ENCODE measurements around the gene CDX1.

The CDX1 gene

DNA sequence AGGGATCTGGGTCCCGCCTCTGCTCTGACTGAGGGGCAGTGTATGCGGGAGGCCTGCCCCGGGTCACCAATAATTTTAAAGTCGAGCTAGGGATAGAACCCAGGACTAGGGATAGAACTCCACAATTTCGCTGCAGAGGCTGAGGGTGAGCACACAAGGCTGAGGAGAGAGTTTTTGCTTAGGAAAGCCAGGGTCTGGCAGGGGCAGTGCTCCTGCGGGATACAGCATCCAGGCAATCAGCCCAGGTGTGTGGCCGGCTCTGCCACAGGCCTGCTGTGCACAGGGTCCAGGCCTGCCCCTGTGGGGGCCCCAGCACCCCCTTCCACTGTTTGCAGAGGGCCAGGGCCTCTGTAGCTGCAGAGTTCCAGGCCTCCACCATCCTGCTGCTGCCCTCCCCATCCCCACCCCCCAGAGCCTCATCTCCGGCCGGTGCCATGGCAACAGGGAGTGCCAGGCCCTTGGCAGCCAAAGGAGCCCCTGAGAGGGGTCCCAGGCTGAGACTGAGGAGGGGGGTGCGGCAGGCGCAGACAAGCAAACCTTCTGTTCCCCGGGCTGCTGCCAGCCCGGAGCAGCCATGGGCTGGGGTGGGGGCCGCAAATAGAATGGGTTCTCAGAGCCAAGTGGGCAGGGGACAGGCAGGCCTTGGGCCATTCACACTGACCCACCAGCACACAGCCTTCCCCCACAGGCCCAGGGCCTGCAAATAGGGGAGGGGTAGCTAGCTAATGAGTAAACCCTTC lies 19.5 kb upstream of the CDX1 start:
- DNase-seq = no peak

DNA sequence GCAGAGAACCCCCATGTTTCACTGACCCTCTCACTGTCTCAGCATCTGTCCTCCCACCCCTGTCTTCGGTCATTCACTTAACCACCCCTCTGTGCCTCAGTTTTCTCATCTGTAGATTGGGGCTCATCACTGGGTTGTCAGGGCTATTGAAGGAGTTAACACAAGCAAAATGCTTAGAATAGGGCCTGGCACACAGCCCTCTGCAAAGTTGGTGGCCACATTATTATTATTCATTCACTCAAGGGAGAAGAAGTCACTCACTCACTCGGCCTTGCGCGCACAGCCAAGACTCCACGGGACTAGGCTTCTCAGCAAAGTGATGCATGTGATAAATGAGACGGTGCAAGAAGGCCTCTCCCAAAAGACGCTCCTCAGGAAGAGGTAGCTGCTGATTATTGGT lies 18.9 kb upstream of the CDX1 start:
- no peak for DNase-seq

DNA sequence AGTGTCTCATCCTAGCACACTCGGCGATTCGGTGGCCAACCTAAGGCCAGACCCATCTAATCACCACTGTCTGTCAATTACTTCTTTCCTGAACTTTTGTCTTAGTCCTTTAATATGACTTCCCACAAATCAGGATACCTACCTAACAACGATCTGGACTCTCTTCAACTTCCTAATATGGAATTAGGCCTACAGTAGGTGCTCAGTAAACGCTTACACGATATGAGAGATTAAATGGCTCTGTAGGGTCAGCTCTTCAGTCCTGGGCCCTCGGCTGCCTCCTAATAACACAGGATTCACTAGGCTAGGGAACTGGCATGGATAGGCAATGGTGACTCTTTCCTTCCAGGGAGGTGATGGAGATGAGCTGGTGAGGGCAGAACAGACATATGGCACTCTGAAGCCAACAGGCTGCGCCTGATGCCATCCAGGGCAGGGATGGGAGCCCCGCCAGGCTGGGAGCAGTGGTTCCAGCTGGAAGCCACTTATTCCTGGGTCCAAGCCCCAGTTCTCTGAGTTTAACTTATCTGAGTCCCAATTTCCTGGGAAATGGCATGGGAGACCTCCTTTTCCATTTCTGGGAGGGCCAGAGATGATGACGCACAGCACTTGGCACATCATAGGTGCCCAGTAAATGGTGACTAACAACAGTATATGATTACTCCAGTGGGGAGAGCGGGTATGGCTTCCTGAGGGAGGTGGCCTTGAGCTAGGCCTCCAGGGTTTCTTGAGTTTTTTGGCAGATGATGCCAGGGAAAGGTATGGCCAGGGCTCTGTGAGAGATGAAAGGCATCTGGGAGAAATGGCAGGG lies 18.3 kb upstream of the CDX1 start:
- DNase-seq = no peak

DNA sequence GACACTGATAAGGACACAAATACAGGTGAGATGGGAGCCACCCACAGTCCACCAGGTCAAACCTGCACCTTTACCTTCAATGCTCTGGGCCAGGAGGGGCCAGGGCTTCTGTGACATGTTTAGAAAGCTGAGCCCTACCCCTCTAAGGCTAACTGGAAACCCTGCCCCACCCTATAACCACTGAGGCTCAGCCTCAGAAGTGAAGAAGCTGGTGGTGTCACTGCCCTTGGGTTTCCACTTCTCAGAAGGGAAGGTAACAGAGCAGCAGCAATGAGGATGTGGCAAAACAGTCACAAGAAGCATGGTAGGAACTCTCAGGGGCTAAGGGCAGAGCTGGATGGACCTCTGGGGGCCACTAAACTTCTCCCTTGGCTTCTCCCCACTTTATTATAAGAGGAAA lies 17.0 kb upstream of the CDX1 start:
- no peak for DNase-seq

DNA sequence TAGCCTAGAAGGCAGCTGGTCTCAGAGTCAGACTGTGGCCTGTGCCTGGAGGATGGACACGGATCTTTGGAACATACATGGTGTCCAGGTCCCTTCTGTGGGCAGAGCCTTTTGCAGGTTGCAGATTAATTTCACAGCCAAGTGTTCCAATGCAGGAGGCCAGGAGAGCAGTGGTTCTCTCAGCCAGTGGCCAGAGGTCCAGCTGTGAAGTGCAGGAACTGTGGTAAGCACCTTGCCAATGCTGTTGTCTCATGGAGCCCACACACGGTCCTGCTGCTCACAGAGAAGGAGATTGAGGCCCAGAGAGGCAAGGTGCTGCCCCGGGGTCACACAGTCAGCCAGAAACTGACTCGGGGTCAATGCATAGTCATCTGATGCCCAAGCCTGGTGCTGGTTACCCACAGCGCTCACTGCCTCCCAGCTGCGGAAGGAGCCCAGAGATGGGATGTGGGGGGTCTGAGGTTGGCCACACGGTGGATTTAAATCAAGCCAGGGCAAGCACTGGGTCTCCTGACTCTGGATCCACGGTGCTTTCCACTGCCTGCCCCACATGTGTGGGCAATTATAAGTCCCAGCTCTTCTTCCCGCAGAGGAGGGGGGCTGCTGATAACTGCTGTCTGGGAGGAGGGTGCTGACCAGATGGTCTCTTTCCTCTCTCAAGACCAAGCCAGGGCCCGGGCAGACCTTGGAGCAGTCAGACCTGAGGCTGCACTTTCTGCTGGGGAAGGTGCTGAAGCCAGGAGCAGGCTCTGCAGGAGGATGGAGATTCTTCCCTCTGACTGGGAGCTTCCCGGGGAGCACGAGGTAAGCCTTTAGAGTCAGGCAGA lies 13.7 kb upstream of the CDX1 start:
- no peak for DNase-seq

DNA sequence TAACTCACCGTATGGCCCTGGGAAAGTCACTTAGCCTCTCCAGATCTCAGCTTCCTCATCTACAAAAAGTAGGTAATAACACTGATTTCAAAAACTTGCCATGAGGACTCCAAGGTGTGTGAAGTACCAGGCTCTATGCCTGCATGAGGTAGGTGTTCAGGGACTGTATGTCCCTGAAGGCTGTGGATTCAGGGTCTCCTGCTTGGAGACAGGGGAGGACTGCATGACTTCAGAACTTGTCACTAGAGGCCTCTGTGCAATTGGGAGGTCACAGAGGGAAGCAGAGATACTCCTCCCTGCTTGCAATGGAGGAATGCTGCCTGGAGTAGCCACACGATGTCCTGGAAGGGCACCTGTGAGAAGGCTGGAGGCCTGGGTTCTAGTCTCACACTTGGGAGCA lies 13.1 kb upstream of the CDX1 start:
- DNase-seq = no peak

DNA sequence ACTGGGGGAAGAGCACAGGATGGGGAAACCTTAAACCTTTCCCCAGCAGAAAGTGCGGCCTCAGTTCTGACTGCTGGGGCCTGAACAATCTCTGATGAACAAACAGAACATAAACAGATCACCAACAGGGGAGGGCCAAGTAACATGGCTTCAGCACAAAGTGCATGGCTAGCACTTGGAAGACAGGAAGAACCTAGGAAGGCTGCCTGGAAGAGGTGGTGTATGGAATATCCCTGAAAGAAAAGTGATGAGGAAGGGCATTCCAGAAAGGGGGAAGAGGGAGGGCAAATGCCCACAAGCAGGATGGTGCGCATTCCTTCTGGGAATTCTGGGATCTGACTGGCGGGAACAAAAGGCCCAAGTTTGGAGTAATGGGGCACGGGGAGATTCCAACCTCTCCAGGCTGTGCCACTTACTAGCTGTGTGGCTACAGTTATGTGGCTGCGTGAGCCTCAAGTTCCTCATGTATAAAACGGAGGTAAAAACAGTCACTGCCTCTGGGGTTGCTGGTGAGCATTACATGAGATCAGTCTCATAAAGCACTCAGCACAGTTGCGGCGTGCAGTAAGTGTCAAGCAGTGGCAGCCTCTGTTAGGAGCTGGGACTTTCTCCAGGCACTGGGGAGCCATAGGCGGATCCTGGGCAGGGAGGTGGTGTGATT lies 12.5 kb upstream of the CDX1 start:
- no peak for DNase-seq

DNA sequence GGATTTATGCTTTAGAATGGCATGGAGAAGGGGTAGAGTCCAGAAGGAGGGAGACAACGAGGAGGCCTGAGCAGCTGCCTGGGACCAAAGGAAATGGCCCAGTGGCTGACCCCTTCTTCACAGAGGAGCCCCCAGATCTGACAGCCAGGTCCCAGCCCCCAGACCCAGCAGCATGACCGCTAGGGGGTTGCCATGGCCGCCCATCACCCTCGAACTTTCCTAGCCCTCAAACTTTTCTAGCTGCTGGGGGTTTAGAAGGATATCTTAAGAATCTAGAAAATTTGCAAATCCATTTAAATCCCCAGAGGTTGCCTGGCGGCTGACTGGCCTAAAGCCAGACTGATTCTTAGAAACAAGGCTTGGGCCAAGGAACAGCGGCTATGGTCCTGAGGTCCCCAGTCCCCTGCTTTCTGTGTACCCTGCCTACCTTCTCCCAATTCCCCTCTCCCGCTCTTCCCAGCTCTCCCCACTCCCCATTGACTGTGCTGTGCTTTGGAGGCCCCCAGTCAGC lies 11.9 kb upstream of the CDX1 start:
- DNase-seq = no peak

DNA sequence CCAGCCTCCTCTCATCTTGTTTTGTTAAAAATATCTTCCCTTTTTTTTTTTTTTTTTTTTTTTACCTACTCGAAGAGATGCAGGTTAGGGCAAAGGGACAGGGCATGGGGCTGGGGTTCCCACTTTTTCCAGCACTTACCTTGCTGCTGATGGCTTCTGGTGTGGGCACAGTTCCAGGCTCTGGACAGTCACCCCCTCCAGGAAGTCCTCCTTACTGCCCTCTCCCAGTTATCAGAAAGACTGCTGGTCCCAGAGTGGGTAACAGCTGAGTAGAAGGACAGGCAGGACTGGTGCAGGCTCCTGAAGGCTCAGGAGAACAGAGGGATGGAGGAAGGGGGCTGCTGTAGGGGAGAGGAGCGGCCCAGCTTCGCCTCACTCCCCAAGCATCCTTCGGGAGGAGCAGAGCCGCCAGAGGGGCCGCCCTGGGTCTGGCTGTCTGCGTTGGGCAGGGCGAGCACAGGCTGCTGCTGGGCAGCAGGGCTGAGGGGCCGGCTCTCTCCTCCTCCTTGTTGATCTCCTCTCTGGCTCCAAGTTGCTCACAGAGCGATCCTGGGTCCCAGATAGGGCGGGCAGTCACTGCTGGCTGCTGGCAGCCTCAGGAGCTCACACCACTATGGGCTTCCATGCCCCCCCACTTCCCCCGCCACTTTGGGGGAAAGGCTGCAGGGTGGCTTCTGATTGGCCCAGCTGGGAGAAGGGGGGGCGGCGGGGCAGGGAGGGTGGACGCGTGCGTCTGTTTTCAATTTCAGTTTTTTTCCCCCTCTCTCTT lies 11.1 kb upstream of the CDX1 start, which contains the start of gene PDGFRB:
PDGFRB (minus strand) TSS at position 588 of the 769 bp plus-strand sequence. CDS start 18,798 bp downstream, outside the sequence.
- peak; percentile 51 for DNase-seq

DNA sequence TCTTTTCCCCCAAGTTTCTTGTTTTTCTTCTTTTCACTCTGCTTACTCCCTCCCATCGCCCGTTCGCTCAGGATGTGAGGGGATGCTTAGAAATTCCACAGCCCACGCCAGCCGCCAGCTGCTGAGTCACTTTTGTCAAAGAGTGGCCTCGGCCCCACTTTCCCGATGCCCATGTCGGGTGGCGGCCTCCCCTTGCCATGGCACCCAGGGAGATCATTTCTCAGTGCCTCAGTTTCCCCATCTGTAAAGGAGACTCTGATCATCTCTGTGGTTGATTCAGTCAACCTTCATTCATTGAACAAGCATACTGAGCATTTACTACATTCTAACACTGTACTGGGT lies 10.6 kb upstream of the CDX1 start:
- no peak for DNase-seq

DNA sequence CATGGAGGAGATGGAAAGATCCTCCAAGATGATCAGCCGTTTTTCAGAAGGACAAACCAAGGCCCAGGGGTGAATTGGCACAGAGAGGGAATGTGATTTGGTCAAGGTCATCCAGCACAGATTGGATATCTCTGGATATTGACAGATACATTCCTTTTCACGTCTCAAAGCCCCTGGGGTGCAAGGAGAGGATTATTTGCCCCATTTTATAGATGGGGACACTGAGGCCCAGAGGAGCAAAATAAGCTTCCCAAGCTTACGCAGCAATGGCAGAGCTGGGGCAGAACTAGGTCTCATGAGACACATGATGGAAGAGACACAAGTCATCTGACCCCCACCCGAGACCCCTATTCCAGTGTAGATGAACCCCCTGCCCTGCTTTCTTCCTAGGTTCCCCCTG lies 10.0 kb upstream of the CDX1 start:
- DNase-seq = no peak

DNA sequence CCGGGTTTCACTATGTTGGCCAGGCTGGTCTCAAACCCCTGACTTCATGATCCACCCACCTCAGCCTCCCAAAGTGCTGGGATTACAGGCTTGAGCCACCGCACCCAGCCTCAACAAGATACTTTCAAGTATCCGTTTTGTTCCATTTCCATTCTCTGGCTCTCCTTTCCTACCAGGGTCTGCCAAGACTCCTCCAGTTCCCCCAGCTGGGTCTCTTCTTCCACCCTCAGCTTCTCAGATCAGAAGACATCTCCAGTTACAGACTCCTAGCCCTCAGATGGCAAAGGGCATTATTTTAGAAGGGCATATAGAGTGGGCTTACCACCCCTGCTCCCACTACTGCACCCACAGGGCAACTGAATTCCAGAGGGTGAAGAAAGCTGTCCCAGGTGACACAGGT lies 9.4 kb upstream of the CDX1 start:
- DNase-seq = no peak

DNA sequence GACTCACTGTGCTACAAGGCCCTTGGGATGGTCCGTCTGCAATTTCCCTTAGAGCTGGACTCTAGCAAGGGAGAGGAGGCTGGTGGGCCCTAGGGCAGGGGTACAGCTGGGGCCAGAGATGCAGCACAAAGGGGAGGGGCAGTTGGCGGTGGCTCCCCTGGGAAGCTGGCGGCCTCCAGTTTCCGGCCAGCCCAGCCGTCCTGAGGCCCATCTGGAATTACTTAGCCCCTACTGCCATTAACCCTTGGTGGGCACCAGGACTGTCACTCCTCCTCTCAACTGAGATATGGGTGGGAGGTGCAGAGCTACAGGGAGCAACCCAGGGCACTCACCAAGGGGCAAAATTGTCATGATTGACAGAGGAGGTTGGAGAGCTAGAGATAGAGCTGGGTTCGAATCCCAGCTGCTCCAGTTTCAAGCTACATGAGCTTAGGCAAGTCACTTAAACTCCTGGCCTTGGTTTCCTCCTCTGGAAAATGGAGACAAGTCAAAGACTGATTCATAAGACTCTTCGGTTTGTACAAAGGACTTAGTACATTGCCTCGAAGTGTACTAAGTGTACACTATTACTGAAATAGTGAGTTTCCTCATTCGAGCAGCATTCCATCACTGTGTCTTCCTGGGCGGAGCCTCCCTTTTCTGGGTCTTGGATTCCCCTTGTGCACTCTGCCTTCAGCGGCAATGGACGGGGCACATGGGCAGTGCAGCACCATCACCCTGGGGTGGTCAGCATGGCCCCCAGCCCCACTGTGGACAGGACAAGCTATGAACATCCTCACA lies 8.2 kb upstream of the CDX1 start:
- no peak for DNase-seq

DNA sequence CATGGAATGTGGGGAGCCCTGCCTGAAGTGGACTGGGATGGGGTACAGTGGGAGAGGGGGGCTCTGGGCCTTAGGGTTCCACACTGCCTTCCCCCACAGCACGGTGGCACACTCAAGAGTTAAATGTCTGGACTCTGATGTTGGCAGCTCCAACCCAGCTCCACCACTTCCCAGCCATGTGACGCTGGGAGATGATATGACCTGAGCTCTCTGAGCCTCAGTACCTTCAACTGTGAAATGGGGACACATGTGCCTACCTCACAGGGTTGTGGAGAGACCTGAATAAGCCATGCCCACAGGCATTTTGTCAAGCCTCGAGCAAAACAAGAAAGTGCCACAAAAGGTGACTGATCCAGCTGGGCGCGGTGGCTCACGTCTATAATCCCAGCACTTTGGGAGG lies 7.5 kb upstream of the CDX1 start:
- no peak for DNase-seq

DNA sequence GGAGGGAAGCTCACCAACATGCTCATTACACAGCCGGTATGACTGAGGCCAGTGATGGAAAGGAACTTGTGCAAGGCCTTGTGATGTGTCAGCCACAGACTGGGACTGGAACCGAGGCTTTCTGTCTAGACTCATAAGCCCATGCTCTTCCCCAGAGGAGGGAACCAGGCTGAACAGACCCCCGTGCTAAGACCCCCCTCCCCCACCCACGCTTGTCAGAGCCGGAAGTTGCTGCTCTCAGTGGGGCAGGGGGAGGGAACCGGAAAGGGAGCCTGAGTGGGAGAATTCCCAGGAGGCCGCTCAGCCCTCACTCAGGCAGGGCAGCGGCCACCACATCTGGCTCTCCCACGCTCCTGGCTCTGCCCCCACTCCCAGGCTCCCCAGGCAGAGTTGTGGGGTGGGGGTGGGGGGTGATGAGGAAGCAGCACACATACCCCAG lies 6.8 kb upstream of the CDX1 start:
- DNase-seq = no peak

DNA sequence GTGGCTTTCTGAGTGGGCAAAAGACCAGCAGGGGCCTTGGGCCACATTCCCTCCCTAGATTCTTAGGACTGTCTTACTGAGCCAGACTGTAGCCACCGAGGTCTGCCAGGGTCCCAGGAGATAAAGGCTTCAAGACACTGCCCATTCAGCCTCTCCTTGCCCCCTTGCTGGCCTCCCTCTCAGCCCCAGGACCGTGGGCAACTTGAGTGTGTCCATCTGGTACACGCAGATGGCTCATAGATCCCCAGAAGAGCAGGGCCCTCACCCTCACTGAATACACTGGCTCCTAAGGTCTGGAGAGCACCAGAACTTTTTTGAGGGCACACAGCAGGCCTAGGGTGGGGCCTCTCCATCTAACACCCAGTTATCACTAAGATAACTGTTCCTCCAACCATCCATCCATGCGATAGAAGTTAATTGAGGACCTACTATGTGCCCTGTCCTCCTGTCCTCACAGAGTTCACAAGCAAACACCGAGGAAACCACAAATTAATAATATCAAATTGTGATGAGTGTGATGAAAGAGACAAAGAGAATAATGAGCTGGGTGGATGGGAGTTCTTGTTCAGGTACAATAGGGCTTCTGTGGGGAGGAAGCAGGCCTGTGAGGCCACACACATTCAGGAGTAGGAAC lies 6.0 kb upstream of the CDX1 start:
- no peak for DNase-seq

DNA sequence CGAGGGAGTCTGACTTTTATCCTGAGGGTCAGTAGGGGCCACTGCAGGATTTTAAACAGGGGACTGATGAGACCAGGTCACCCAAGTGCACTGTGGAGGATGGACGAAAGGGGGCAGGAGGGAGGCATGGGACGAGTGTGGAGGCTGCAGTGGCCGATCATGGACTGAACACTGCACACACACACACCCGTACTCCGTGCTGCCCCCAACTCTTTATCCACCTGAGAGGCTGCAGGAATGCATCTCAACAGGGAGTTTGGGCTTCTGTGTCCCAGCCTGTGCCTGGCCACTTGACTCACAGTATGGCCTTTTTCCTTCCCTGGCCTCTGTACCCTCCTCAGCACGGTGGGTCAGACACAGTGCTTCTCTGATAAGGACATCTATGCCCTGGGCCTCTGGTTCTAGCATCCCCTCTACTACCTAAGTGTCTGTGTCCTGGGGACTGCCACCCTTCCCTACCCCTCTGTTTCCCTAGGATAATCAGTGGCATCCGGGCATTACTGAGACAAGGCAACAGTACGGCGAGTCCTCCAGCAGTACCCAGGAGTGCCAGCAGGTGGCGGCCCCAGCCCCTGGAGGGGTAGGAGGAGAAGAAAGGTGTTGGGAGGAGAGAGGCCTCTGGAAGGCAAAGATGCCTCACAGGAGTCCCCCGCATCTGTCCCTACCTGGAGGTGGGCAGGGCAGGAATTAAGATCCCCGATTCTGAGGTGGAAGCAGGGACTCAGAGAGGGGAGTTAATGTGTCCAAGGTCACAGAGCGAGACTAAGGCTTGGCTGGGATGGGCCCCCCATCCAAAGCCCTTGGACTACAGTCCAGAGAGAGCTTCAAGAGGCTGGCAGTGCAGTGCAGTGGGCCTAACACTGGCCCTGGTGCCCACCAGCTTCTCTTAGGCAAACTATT lies 5.1 kb upstream of the CDX1 start:
- peak; percentile 51 for DNase-seq

DNA sequence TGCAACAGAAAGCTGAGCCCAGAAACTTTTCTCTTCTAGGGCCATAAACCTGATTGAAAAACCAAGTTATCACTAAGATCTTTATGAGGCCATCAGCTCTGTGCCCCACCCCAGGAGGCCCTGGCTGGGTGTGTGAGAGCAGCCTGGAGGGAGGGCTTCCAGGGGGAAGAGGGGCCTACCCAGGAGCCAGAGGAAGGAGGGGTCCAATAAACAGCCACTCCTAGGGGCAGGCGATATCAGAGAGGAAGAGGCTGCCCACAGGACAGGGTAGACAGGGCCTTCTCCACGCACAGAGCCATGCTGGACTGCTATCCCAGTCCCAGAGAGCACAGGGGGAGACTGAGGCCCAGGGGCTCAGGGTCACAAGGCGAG lies 4.5 kb upstream of the CDX1 start:
- no peak for DNase-seq

DNA sequence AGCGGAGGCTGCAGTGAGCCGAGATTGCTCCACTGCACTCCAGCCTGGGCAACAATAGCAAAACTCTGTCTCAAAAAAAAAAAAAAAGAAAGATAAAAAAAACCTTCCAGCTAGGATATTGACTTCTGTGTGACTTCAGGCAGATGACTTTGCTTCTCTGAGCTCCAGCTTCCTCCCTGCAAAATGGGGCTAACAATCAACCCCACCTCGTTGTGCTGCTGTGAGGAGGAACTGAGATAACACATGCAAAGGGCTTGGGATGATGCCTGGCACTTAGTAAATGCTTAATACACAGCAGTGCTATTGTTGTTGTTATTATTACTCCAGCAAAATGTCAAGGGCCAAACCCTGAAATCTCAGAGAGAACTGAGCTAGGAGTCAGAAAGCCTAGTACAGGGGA lies 3.5 kb upstream of the CDX1 start:
- no peak for DNase-seq

Data from effector CD8-positive, alpha-beta T cell (primary cell).